A673 (cell line): ENCODE measurements around the gene PFN4.
"Not testable (repeated sequence)": the region's sequence is repeated elsewhere in the genome, so short reads cannot be mapped to it uniquely, and the experiment has no call there.

Source experiments
- EZH2 ChIP-seq: fragments of 200-600 bp; sonication (generic); IDR thresholded peaks from 2 replicates; pipeline ENCODE4 v1.6.1; 2017; ENCODE audit warnings: borderline replicate concordance, low read depth, mild to moderate bottlenecking, mixed read lengths, antibody characterized with exemption, low read length; ENCODE audit not compliant: poor library complexity, severe bottlenecking
- TF ChIP-seq, protein P1 (sequence below): fragments of 300-800, 200-600 bp; sonication (generic); conservative IDR thresholded peaks from 2 replicates; pipeline ENCODE4 v1.5.1; 2017; ENCODE audit warnings: low read depth, mild to moderate bottlenecking, antibody characterized with exemption, low read length, moderate library complexity, mixed read lengths

DNA sequence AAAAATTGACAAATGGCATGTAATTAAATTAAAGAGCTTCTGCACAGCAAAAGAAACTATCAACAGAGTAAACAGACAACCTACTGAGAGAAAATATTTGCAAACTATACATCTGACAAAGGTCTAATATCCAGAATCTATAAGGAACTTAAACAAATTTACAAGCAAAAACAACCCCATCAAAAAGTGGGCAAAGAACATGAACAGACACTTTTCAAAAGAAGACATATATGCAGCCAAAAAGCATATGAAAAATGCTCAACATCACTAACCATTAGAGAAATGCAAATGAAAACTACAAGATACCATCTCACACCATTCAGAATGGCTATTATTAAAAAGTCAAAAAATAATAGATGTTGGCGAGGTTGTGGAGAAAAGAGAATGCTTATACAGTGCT lies 13.7 kb downstream of the PFN4 start:
- TF ChIP-seq, protein P1, sequence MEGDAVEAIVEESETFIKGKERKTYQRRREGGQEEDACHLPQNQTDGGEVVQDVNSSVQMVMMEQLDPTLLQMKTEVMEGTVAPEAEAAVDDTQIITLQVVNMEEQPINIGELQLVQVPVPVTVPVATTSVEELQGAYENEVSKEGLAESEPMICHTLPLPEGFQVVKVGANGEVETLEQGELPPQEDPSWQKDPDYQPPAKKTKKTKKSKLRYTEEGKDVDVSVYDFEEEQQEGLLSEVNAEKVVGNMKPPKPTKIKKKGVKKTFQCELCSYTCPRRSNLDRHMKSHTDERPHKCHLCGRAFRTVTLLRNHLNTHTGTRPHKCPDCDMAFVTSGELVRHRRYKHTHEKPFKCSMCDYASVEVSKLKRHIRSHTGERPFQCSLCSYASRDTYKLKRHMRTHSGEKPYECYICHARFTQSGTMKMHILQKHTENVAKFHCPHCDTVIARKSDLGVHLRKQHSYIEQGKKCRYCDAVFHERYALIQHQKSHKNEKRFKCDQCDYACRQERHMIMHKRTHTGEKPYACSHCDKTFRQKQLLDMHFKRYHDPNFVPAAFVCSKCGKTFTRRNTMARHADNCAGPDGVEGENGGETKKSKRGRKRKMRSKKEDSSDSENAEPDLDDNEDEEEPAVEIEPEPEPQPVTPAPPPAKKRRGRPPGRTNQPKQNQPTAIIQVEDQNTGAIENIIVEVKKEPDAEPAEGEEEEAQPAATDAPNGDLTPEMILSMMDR, result not testable (repeated sequence)
- TF ChIP-seq EZH2, result not testable (repeated sequence)
